Lung (tissue), 12 donors: ENCODE data around the gene MLH1. TPM values are rescaled to one million over a fixed set of nuclear protein-coding genes. Genes with fewer than 3 reads are reported as not detected.

Experiments
- ATAC-seq: fragments of 200-7000 bp; cut with Tn5 transposase; one replicate; pipeline ENCODE4 v1.9.1; 2020; ENCODE audit warnings: moderate number of reproducible peaks; ENCODE audit not compliant: insufficient read depth, low FRiP score
- DNase-seq, 3 donors: peaks; one replicate each; pipeline ENCODE4 v3.0.0-alpha.2; 2013 to 2017
- H3K27ac ChIP-seq, 2 donors: one replicate each; pipeline ENCODE4 v1.5.1; 2013; ENCODE audit warnings: mild to moderate bottlenecking in 2 of 2, moderate library complexity in 2 of 2, control low read depth in 1 of 2, inconsistent platforms in 1 of 2, low read depth in 1 of 2, low read length in 1 of 2
- H3K27me3 ChIP-seq, 3 donors: one replicate each; pipeline ENCODE4 v1.5.1; 2013; ENCODE audit warnings: low read length in 2 of 3; ENCODE audit not compliant: control insufficient read depth in 3 of 3, insufficient read depth in 3 of 3
- H3K36me3 ChIP-seq, 4 donors: one replicate each; pipeline ENCODE4 v1.5.1; 2013; ENCODE audit warnings: low read length in 4 of 4, mild to moderate bottlenecking in 1 of 4, moderate library complexity in 1 of 4; ENCODE audit not compliant: control insufficient read depth in 4 of 4, insufficient read depth in 4 of 4
- H3K4me1 ChIP-seq, 5 donors: one replicate each; pipeline ENCODE4 v1.5.1; 2013; ENCODE audit warnings: low read length in 5 of 5, mild to moderate bottlenecking in 2 of 5, moderate library complexity in 1 of 5; ENCODE audit not compliant: control insufficient read depth in 5 of 5, insufficient read depth in 5 of 5
- H3K4me3 ChIP-seq: one replicate; pipeline ENCODE4 v1.5.1; 2013; ENCODE audit warnings: mild to moderate bottlenecking, control low read depth, moderate library complexity
- H3K9ac ChIP-seq, 2 donors: one replicate each; pipeline ENCODE4 v1.5.1; 2013; ENCODE audit warnings: low read length in 2 of 2, control low read depth in 1 of 2; ENCODE audit not compliant: insufficient read depth in 1 of 2
- H3K9me3 ChIP-seq, 4 donors: one replicate each; pipeline ENCODE4 v1.5.1; 2013; ENCODE audit warnings: low read length in 3 of 4, mild to moderate bottlenecking in 1 of 4, moderate library complexity in 1 of 4; ENCODE audit not compliant: control insufficient read depth in 4 of 4, insufficient read depth in 3 of 4
- CTCF ChIP-seq: IDR thresholded peaks from 2 replicates; pipeline ENCODE4 v1.5.1; 2012; ENCODE audit warnings: mild to moderate bottlenecking; ENCODE audit errors: control extremely low read depth, extremely low read depth
- WGBS, 2 donors: extraction: QIAGEN DNeasy Blood & Tissue Kit; methylation state at CpG; one replicate each; pipeline ENCODE4 v1.1.7; 2013; 5-methylcytosine and 5-hydroxymethylcytosine counted together
- polyA plus RNA-seq, 2 donors: library from polyadenylated mRNA; stranded (reverse); fragments of 200-250 nt; gene quantifications; one replicate each; pipeline ENCODE4 v1.2.1, GENCODE V29; 2013
- total RNA-seq, 2 donors: library from RNA; depleted of rRNA in 1 of 2; stranded (reverse); fragments of >200 nt in 1 of 2; gene quantifications; one replicate each; pipeline ENCODE4 v1.2.1, GENCODE V29; 2014 to 2021
- donor health status: control.
- donor health status: control.
- donor health status: Bipolar disorder and iron deficiency.
- donor health status: healthy.
- donor health status: DM: yes; HTN: yes; CAD: no.

The MLH1 gene
- total and polyA plus RNA-seq, 4 donors: 14.3 to 66.4 (median 29.8) TPM

- no peak overlapping the region for H3K9ac ChIP-seq
- H3K4me3 ChIP-seq: no peak overlapping the region
- H3K4me1 ChIP-seq: peaks cover 0 to 15% (median 0%) of the 10 kb centered on the region in 5 donors
- TF ChIP-seq CTCF: no peak
- ATAC-seq (no peak), DNase-seq (no peak)
- no peaks in the 10 kb centered on the region for H3K9me3 ChIP-seq
- H3K27ac ChIP-seq: peak overlapping the region in 1 of 2 donors; percentile 66
- H3K36me3 ChIP-seq: peaks cover 14 to 47% (median 30%) of the 10 kb centered on the region in 4 donors
- H3K27me3 ChIP-seq: no peaks in the 10 kb centered on the region
These were observed 63.5 kb downstream of the MLH1 start for GRCh38 chr3:37056826-37057225.

DNA sequence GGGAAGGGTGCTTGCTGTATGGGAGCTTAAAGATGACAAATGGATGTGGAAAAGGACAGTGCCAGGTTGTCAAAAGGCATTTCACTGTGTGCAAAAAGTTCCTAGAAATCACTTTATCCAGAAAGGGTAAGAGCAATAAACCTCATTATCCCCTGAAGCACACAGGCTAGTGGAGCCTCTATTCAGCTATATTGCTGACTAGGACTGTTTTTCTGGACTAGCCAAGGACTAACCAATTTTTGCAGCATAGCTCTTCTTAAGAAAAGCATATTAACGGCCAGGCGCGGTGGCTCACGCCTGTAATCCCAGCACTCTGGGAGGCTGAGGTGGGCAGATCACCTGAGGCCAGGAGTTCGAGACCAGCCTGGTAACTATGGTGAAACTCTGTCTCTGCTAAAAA, 64.8 kb downstream of the MLH1 start:
- Histone ChIP-seq H3K9ac (no peak overlapping the region), H3K27me3 (no peaks in the 10 kb centered on the region), H3K9me3 (no peaks in the 10 kb centered on the region), H3K36me3 (peaks cover 14 to 50% (median 32%) of the 10 kb centered on the region in 4 donors), H3K4me1 (peaks cover 0 to 12% (median 0%) of the 10 kb centered on the region in 5 donors), H3K27ac (no peak overlapping the region), H3K4me3 (no peak overlapping the region)
- DNase-seq (no peak), ATAC-seq (no peak)
- TF ChIP-seq CTCF: no peak
- WGBS, 2 donors: 97 to 100% methylated on average over 5 of the region's 5 CpGs

- Histone ChIP-seq H3K4me3 (no peak overlapping the region), H3K27me3 (no peaks in the 10 kb centered on the region), H3K27ac (no peak overlapping the region), H3K36me3 (peaks cover 6 to 28% (median 17%) of the 10 kb centered on the region in 4 donors), H3K4me1 (peaks cover 0 to 3% (median 0%) of the 10 kb centered on the region in 5 donors), H3K9ac (no peak overlapping the region), H3K9me3 (no peaks in the 10 kb centered on the region)
- no peak for TF ChIP-seq CTCF
- WGBS, 2 donors: 92 to 94% methylated on average over 3 of the region's 3 CpGs
- ATAC-seq (no peak), DNase-seq (no peak)
These were observed 71.4 kb downstream of the MLH1 start for GRCh38 chr3:37064747-37065146.

DNA sequence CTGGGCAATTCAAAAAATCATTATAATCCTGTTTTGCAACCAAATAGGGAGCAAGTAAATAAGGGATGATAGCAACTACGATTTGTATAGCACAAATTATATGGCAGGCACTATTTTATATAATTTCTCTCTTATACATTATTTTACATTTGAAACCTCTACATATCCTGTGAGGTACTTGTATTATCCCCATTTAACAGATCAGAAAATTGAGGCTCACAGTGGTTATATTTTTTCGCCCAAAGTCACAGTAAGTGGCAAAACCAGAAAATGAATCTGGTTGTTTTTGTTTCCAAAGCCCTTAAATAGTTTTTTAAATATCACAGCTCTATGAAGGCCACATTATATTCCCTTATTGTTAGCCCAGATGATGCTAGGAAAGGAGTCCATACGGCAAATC, 74.3 kb downstream of the MLH1 start:
- Histone ChIP-seq H3K27me3 (no peaks in the 10 kb centered on the region), H3K9ac (no peak overlapping the region), H3K4me3 (no peak overlapping the region), H3K27ac (no peak overlapping the region), H3K4me1 (peaks cover 0 to 3% (median 2%) of the 10 kb centered on the region in 5 donors), H3K36me3 (peaks cover 10 to 33% (median 13%) of the 10 kb centered on the region in 4 donors), H3K9me3 (no peaks in the 10 kb centered on the region)
- DNase-seq (no peak), ATAC-seq (no peak)
- 94 to 95% methylated on average over 3 of the region's 3 CpGs for WGBS, 2 donors
- no peak for TF ChIP-seq CTCF
